Naive thymus-derived CD4-positive, alpha-beta T cell (primary cell): ENCODE measurements around the gene PTPRG. TPM values are rescaled to one million over a fixed set of nuclear protein-coding genes. Genes with fewer than 3 reads are reported as not detected.

ENCODE experiments used
- ATAC-seq: fragments of 150-1000 bp; cut with Tn5 transposase; 2 replicates; pipeline ENCODE4 v1.10.0; 2021; ENCODE audit warnings: mild to moderate bottlenecking, moderate library complexity
- CTCF ChIA-PET: fragments of 350-600 bp; sonication (Branson Sonifier 250); formaldehyde crosslinking; loops from one replicate; lab custom pipeline; 2021; ENCODE audit warnings: antibody characterized with exemption; lab: Charles Lee
- POLR2A ChIA-PET: fragments of 350-600 bp; sonication (Branson Sonifier 250); formaldehyde crosslinking; loops from one replicate; lab custom pipeline; 2021; ENCODE audit warnings: antibody characterized with exemption, inconsistent platforms; lab: Charles Lee
- DNase-seq, 9 donors: peaks; one replicate each; pipeline versions ENCODE4 v3.0.0 to v3.0.0-alpha.2; 2020 to 2022; ENCODE audit warnings: mixed read lengths in 1 of 9
- H3K27ac ChIP-seq: one replicate; pipeline ENCODE4 v1.7.0; 2013; ENCODE audit warnings: mild to moderate bottlenecking, low read depth, low read length, moderate library complexity
- H3K27me3 ChIP-seq, 2 donors: one replicate each; pipeline ENCODE4 v1.7.0; 2013; ENCODE audit warnings: low read length in 2 of 2, mild to moderate bottlenecking in 2 of 2, moderate library complexity in 2 of 2; ENCODE audit not compliant: control insufficient read depth in 2 of 2, insufficient read depth in 2 of 2
- H3K36me3 ChIP-seq, 3 experiments: 1 replicate in 2 of 3; 2 replicates in 1 of 3; pipeline ENCODE4 v1.7.0; 2013; ENCODE audit warnings: low read length in 3 of 3, mild to moderate bottlenecking in 3 of 3, moderate library complexity in 1 of 3; ENCODE audit not compliant: insufficient read depth in 3 of 3, control insufficient read depth in 2 of 3
- H3K4me1 ChIP-seq, 2 donors: one replicate each; pipeline ENCODE4 v1.7.0; 2013; ENCODE audit warnings: low read length in 2 of 2, mild to moderate bottlenecking in 2 of 2, moderate library complexity in 1 of 2; ENCODE audit not compliant: control insufficient read depth in 2 of 2, insufficient read depth in 2 of 2
- H3K4me3 ChIP-seq: 2 replicates; pipeline ENCODE4 v1.7.0; 2013; ENCODE audit warnings: mild to moderate bottlenecking, low read length
- H3K9me3 ChIP-seq, 3 experiments: 1 replicate in 2 of 3; 2 replicates in 1 of 3; pipeline ENCODE4 v1.7.0; 2013; ENCODE audit warnings: low read length in 3 of 3; ENCODE audit not compliant: control insufficient read depth in 2 of 3
- H3K27ac Mint-ChIP-seq, 9 donors: one replicate each; pipeline ENCODE4 v1.8.0; 2020 to 2022; ENCODE audit warnings: mixed read lengths in 9 of 9, mild to moderate bottlenecking in 8 of 9, moderate library complexity in 5 of 9, inconsistent platforms in 2 of 9
- H3K27me3 Mint-ChIP-seq, 5 donors: one replicate each; pipeline ENCODE4 v1.8.0; 2021 to 2022; ENCODE audit warnings: mixed read lengths in 5 of 5, mild to moderate bottlenecking in 1 of 5
- H3K36me3 Mint-ChIP-seq, 5 donors: one replicate each; pipeline ENCODE4 v1.8.0; 2020 to 2022; ENCODE audit warnings: mixed read lengths in 5 of 5, mild to moderate bottlenecking in 3 of 5, inconsistent platforms in 1 of 5
- H3K4me1 Mint-ChIP-seq, 7 donors: one replicate each; pipeline ENCODE4 v1.8.0; 2020 to 2022; ENCODE audit warnings: mixed read lengths in 7 of 7, mild to moderate bottlenecking in 3 of 7, inconsistent platforms in 1 of 7
- H3K4me3 Mint-ChIP-seq, 10 donors: one replicate each; pipeline ENCODE4 v1.8.0; 2020 to 2022; ENCODE audit warnings: mild to moderate bottlenecking in 10 of 10, mixed read lengths in 10 of 10, moderate library complexity in 6 of 10, inconsistent platforms in 2 of 10
- H3K9me3 Mint-ChIP-seq, 11 donors: one replicate each; pipeline ENCODE4 v1.8.0; 2020 to 2022; ENCODE audit warnings: mixed read lengths in 11 of 11, mild to moderate bottlenecking in 4 of 11, inconsistent platforms in 1 of 11, moderate library complexity in 1 of 11
- intact Hi-C, 2 donors: fragments of 100-400 bp; cut with micrococcal nuclease; formaldehyde crosslinking; loops; one replicate each; pipeline ENCODE4 v1.15.1; 2023
- polyA plus RNA-seq, 2 donors: library from polyadenylated mRNA; unstranded; fragments of 300-500 nt; fragmentation: Illumina TruSeq; gene quantifications; one replicate each; pipeline ENCODE4 v1.2.3, GENCODE V29; 2021
- total RNA-seq, 6 experiments: library from RNA in 5 of 6; stranded (reverse) in 5 of 6; gene quantifications; 1 replicate in 5 of 6; 2 replicates in 1 of 6; pipeline ENCODE4 v1.2.3 and lab custom pipeline; 2021 to 2026

The PTPRG gene
- total and polyA plus RNA-seq, 7 experiments from 2014 or later, result 0.17 to 1.7 TPM; not detected in 5

DNA sequence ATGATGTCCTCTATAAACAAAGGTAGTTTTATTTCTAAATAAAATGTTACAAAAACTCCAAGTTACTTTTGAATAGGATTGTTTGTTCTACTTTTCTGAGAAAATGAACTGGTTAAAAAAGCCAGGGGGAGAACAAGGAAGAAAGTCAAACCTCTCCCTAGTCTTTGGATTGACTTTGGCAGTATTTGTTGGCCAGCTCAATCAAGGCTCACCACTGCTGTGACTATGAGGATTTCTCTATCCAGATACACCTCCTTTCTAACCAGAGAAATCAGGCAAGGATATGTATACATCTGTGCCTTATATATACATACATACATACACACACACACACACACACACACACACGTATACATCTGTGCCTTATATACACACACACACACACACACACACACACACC, 704.2 kb downstream of the PTPRG start:
- Histone ChIP-seq H3K36me3 (no peaks in the 10 kb centered on the region), H3K4me3 (no peak overlapping the region), H3K4me1 (no peaks in the 10 kb centered on the region), H3K9me3 (no peaks in the 10 kb centered on the region), H3K27me3 (no peaks in the 10 kb centered on the region), H3K27ac (no peak overlapping the region)
- no peak overlapping the region for H3K4me3 Mint-ChIP-seq
- ATAC-seq (no peak), DNase-seq (no peak)
- H3K36me3 Mint-ChIP-seq, result no peaks in the 10 kb centered on the region
- peaks cover 0 to 4% (median 0%) of the 10 kb centered on the region in 11 donors for H3K9me3 Mint-ChIP-seq
- H3K27ac Mint-ChIP-seq, result no peak overlapping the region
- no peaks in the 10 kb centered on the region for H3K4me1 Mint-ChIP-seq
- intact Hi-C loops, result no loop called here
- ChIA-PET POLR2A (no interaction called here), CTCF (no interaction called here)
- H3K27me3 Mint-ChIP-seq, result peaks cover 0 to 13% (median 0%) of the 10 kb centered on the region in 5 donors

DNA sequence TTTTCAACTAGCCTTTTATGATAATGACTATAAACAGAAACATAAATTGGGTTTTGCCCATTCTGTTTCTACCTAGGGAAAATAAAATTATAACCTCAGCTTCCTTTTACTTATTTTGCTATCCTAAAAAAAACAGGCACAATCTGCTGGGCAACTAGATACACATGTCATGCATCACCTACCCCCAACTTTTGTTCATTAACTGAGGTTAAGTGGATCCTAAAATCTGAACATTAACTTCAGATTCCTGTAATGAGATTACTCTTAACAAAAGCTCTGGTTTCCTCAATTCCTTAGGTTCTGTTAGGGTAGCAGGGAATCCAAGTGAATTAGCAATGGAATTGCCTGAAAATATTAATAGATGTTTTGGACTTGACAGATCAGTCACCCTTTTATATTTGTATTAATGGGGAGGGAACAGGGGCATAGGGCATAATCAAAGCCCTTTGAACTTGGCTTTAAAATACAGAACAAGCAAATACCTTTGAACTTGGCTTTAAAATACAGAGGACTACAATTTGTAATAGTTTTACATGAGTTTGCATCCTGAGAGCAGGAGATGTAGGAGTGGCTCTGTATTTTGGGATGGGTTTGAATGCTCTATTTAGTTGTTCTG, 705.4 kb downstream of the PTPRG start:
- H3K4me3 Mint-ChIP-seq, result no peak overlapping the region
- intact Hi-C loops, result no loop called here
- Histone ChIP-seq H3K36me3 (no peaks in the 10 kb centered on the region), H3K27me3 (no peaks in the 10 kb centered on the region), H3K4me3 (no peak overlapping the region), H3K27ac (no peak overlapping the region), H3K9me3 (no peaks in the 10 kb centered on the region), H3K4me1 (no peaks in the 10 kb centered on the region)
- no peaks in the 10 kb centered on the region for H3K36me3 Mint-ChIP-seq
- peaks cover 0 to 4% (median 0%) of the 10 kb centered on the region in 11 donors for H3K9me3 Mint-ChIP-seq
- no peak overlapping the region for H3K27ac Mint-ChIP-seq
- no peak for DNase-seq
- CTCF ChIA-PET, result no interaction called here
- POLR2A ChIA-PET, result no interaction called here
- H3K27me3 Mint-ChIP-seq, result peaks cover 0 to 13% (median 0%) of the 10 kb centered on the region in 5 donors
- H3K4me1 Mint-ChIP-seq, result no peaks in the 10 kb centered on the region
- no peak for ATAC-seq

DNA sequence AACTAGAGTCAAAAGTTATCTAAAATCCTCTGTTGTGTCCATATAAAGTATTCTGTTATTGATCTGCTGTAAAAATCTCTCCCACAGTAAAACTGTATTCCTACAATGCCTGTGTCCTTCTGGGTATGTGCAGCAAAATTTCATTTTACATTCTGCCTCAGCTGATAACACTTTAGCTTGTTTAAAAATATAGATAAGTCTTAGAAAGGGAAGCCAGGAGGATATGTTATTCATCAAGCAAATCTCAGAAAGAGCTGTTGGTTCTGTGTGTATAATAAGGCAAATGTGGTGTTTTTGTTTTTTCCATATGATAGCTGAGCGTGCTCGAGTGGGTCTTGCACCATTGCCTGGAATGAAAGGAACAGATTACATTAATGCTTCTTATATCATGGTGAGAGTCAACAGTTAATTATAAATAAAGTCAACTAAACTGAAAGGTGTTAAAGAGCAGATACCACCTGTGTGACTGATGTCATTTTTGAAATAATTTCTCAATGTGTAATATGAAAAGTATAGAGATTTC, 715.3 kb downstream of the PTPRG start:
- H3K27ac Mint-ChIP-seq, result no peak overlapping the region
- peaks cover 0 to 2% (median 0%) of the 10 kb centered on the region in 11 donors for H3K9me3 Mint-ChIP-seq
- POLR2A ChIA-PET, result no interaction called here

DNA sequence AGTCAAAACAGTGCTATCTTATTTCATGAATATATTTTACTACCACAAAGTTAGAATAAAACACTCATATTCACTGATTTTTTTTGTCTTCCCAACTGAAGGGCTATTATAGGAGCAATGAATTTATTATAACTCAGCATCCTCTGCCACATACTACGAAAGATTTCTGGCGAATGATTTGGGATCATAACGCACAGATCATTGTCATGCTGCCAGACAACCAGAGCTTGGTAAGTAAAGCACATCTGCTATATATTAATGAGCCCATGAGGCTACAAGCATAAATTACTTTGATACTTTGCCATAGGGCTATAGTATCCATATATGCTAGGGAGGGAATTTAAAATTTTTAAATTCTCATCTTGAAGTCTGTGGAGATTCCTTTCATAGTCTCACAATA, 716.1 kb downstream of the PTPRG start:
- Histone ChIP-seq H3K4me1 (no peaks in the 10 kb centered on the region), H3K27me3 (no peaks in the 10 kb centered on the region), H3K27ac (no peak overlapping the region), H3K4me3 (no peak overlapping the region), H3K9me3 (no peaks in the 10 kb centered on the region), H3K36me3 (no peaks in the 10 kb centered on the region)
- DNase-seq (no peak), ATAC-seq (no peak)
- H3K4me1 Mint-ChIP-seq, result no peaks in the 10 kb centered on the region
- no peak overlapping the region for H3K27ac Mint-ChIP-seq
- intact Hi-C loops, result no loop called here
- peaks cover 0 to 21% (median 5%) of the 10 kb centered on the region in 5 donors for H3K27me3 Mint-ChIP-seq
- no peaks in the 10 kb centered on the region for H3K36me3 Mint-ChIP-seq
- peaks cover 0 to under 1% (median 0%) of the 10 kb centered on the region in 11 donors for H3K9me3 Mint-ChIP-seq
- ChIA-PET CTCF (no interaction called here), POLR2A (no interaction called here)
- H3K4me3 Mint-ChIP-seq, result no peak overlapping the region

More for the DNA sequence above, 715.3 kb downstream of the PTPRG start:
- intact Hi-C loops, result no loop called here
- no peaks in the 10 kb centered on the region for H3K9me3 ChIP-seq
- no peaks in the 10 kb centered on the region for H3K36me3 ChIP-seq
- no peaks in the 10 kb centered on the region for H3K36me3 Mint-ChIP-seq
- CTCF ChIA-PET, result no interaction called here
- no peaks in the 10 kb centered on the region for H3K27me3 ChIP-seq
- H3K27me3 Mint-ChIP-seq, result peaks cover 0 to 21% (median 5%) of the 10 kb centered on the region in 5 donors
- no peak for ATAC-seq
- no peaks in the 10 kb centered on the region for H3K4me1 ChIP-seq
- no peak overlapping the region for H3K27ac ChIP-seq
- DNase-seq, result no peak
- no peak overlapping the region for H3K4me3 Mint-ChIP-seq
- H3K4me1 Mint-ChIP-seq, result no peaks in the 10 kb centered on the region
- H3K4me3 ChIP-seq, result no peak overlapping the region

DNA sequence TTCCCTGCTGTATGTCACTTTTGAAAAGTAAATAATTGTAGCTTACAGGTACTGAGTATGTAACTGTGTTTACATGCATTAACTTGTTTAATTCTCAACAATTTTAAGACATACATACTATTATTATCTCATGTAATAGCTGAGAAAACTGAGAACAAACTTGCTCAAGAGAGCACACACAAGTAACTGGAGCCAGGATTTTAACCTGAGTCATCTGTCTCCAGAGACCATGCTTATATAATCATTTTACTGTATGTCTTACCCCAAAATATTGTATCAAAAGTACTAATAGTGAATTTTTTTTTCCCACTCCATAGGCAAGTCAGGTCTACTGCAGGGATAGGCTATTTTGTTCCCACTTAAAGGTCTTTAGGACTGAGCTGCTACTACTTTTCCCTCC, 716.6 kb downstream of the PTPRG start:
- ATAC-seq (no peak), DNase-seq (no peak)
- Mint-ChIP-seq H3K4me3 (no peak overlapping the region), H3K4me1 (no peaks in the 10 kb centered on the region), H3K36me3 (no peaks in the 10 kb centered on the region), H3K27me3 (peaks cover 0 to 21% (median 5%) of the 10 kb centered on the region in 5 donors), H3K27ac (no peak overlapping the region), H3K9me3 (no peaks in the 10 kb centered on the region)
- Histone ChIP-seq H3K36me3 (no peaks in the 10 kb centered on the region), H3K27me3 (no peaks in the 10 kb centered on the region), H3K27ac (no peak overlapping the region), H3K4me1 (no peaks in the 10 kb centered on the region), H3K9me3 (no peaks in the 10 kb centered on the region), H3K4me3 (no peak overlapping the region)
- intact Hi-C loops, result no loop called here
- CTCF ChIA-PET, result interaction anchor here (0.6 kb wide), 1 partner anchor 254 kb away, joined by 3 read pairs; no protein-coding TSS in a partner anchor
- POLR2A ChIA-PET, result no interaction called here

DNA sequence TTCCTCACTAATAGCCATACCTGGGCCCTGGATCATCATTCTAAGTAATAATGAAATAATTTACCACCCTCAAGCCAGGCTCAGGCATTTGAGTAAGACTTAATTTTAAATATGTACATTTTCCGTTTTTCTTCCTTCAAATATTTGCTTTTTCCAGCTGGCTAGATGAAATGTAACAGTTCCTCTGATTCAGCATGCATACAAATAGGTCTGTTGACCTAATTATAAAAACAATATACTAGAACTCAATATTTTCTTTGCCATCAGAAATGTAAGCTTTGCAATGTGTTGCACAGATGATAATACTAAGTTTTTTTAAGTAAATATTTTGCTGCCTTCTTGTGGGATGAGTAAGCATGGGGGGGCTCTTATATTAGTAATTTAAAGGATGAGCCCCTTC, 720.4 kb downstream of the PTPRG start:
- Mint-ChIP-seq H3K36me3 (no peaks in the 10 kb centered on the region), H3K4me3 (no peak overlapping the region), H3K27ac (no peak overlapping the region), H3K4me1 (no peaks in the 10 kb centered on the region), H3K9me3 (no peaks in the 10 kb centered on the region), H3K27me3 (peaks cover 0 to 25% (median 5%) of the 10 kb centered on the region in 5 donors)
- Histone ChIP-seq H3K27ac (no peak overlapping the region), H3K9me3 (no peaks in the 10 kb centered on the region), H3K27me3 (no peaks in the 10 kb centered on the region), H3K4me1 (no peaks in the 10 kb centered on the region), H3K4me3 (no peak overlapping the region), H3K36me3 (no peaks in the 10 kb centered on the region)
- ATAC-seq, result no peak
- intact Hi-C loops, result no loop called here
- no peak for DNase-seq
- ChIA-PET POLR2A (no interaction called here), CTCF (no interaction called here)

DNA sequence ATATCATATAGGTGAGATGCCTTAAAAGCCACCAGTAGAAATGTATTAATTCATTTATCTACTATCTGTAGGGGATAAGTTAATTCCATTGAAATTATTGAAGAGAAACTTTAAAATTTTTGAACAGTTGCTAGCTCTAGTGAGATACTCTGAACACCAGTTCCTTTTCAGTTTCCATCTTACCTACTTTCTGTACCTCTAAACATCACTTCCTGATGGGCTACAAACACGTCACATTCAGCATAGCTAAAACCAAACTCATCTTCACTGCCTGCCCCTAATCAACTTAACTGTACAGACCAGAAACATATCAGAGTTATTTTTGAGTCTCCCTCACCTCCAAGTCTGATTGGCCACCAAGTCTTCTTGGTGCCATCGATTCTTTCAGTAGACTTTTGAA, 723.1 kb downstream of the PTPRG start:
- no peak overlapping the region for H3K27ac ChIP-seq
- no peaks in the 10 kb centered on the region for H3K36me3 ChIP-seq
- H3K4me1 ChIP-seq, result no peaks in the 10 kb centered on the region
- ChIA-PET CTCF (no interaction called here), POLR2A (no interaction called here)
- no peak for ATAC-seq
- H3K9me3 ChIP-seq, result no peaks in the 10 kb centered on the region
- no peaks in the 10 kb centered on the region for H3K9me3 Mint-ChIP-seq
- H3K27me3 ChIP-seq, result no peaks in the 10 kb centered on the region
- no peak overlapping the region for H3K4me3 ChIP-seq
- intact Hi-C loops, result no loop called here
- no peak overlapping the region for H3K4me3 Mint-ChIP-seq
- H3K27ac Mint-ChIP-seq, result no peak overlapping the region
- peaks cover 0 to 25% (median 4%) of the 10 kb centered on the region in 5 donors for H3K27me3 Mint-ChIP-seq
- no peak for DNase-seq
- no peaks in the 10 kb centered on the region for H3K36me3 Mint-ChIP-seq
- H3K4me1 Mint-ChIP-seq, result no peaks in the 10 kb centered on the region
